A673 (cell line): ENCODE measurements around the gene NLRC5. TPM values are rescaled to one million over a fixed set of nuclear protein-coding genes. Genes with fewer than 3 reads are reported as not detected.
A peak's percentile ranks its signal among the peaks of the same experiment; 100 is the strongest.

ENCODE experiments used
- BruUV-seq: library from RNA; stranded (reverse); fragments of 400-500 nt; replicated peaks from 2 replicates; lab custom pipeline; 2021; lab: Mats Ljungman, UMichigan
- CTCF ChIA-PET: fragments of 300-600 bp; sonication (Branson Sonifier 250); formaldehyde crosslinking; loops from one replicate; lab custom pipeline; 2022; ENCODE audit warnings: antibody characterized with exemption; lab: Charles Lee
- POLR2A ChIA-PET: fragments of 300-600 bp; sonication (Branson Sonifier 250); formaldehyde crosslinking; loops from one replicate; lab custom pipeline; 2022; ENCODE audit warnings: antibody characterized with exemption; ENCODE audit not compliant: low non-redundant PET; lab: Charles Lee
- DNase-seq: peaks from one replicate; pipeline ENCODE4 v3.0.0-alpha.2; 2015; ENCODE audit warnings: low spot score
- H3K27ac ChIP-seq: fragments of 200-600 bp; sonication (generic); 2 replicates; pipeline ENCODE4 v1.5.1; 2016; ENCODE audit warnings: mixed run types, low read depth, mild to moderate bottlenecking, mixed read lengths, antibody characterized with exemption, low read length; ENCODE audit not compliant: poor library complexity, severe bottlenecking
- H3K27me3 ChIP-seq: fragments of 200-600 bp; sonication (generic); replicated peaks from 2 replicates; pipeline ENCODE4 v1.6.1; 2017; ENCODE audit warnings: mixed run types, low read depth, mild to moderate bottlenecking, mixed read lengths, antibody characterized with exemption, low read length; ENCODE audit not compliant: insufficient read depth, poor library complexity
- H3K36me3 ChIP-seq: fragments of 200-600 bp; sonication (generic); 2 replicates; pipeline ENCODE4 v1.6.1; 2016; ENCODE audit warnings: mixed run types, mild to moderate bottlenecking, mixed read lengths, antibody characterized with exemption, low read length; ENCODE audit not compliant: insufficient read depth, poor library complexity, severe bottlenecking
- H3K4me1 ChIP-seq: fragments of 200-600 bp; sonication (generic); 2 replicates; pipeline ENCODE4 v1.6.1; 2017; ENCODE audit warnings: mixed run types, mild to moderate bottlenecking, mixed read lengths, antibody characterized with exemption, low read length; ENCODE audit not compliant: insufficient read depth, poor library complexity, severe bottlenecking
- H3K4me3 ChIP-seq: fragments of 200-600 bp; sonication (generic); 2 replicates; pipeline ENCODE4 v1.5.1; 2016; ENCODE audit warnings: low read depth, mixed run types, mild to moderate bottlenecking, mixed read lengths, low read length; ENCODE audit not compliant: poor library complexity, severe bottlenecking
- H3K9me3 ChIP-seq: fragments of 200-600 bp; sonication (generic); 2 replicates; pipeline ENCODE4 v1.6.1; 2016; ENCODE audit warnings: mixed run types, low read depth, mild to moderate bottlenecking, mixed read lengths, antibody characterized with exemption, low read length; ENCODE audit not compliant: poor library complexity, severe bottlenecking
- EZH2 ChIP-seq: fragments of 200-600 bp; sonication (generic); IDR thresholded peaks from 2 replicates; pipeline ENCODE4 v1.6.1; 2017; ENCODE audit warnings: borderline replicate concordance, low read depth, mild to moderate bottlenecking, mixed read lengths, antibody characterized with exemption, low read length; ENCODE audit not compliant: poor library complexity, severe bottlenecking
- intact Hi-C: fragments of 100-400 bp; cut with micrococcal nuclease; formaldehyde crosslinking; loops from one replicate; pipeline ENCODE4 v1.10.0; 2022; ENCODE audit not compliant: unreplicated experiment
- total RNA-seq: library from RNA; stranded (reverse); gene quantifications from 2 replicates; pipeline ENCODE4 v1.2.3, GENCODE V29; 2021
- TF ChIP-seq, protein P1 (sequence below): fragments of 300-800, 200-600 bp; sonication (generic); conservative IDR thresholded peaks from 2 replicates; pipeline ENCODE4 v1.5.1; 2017; ENCODE audit warnings: low read depth, mild to moderate bottlenecking, antibody characterized with exemption, low read length, moderate library complexity, mixed read lengths

The NLRC5 gene
- total RNA-seq, 1 experiment from 2014 or later, result 13.1 TPM

DNA sequence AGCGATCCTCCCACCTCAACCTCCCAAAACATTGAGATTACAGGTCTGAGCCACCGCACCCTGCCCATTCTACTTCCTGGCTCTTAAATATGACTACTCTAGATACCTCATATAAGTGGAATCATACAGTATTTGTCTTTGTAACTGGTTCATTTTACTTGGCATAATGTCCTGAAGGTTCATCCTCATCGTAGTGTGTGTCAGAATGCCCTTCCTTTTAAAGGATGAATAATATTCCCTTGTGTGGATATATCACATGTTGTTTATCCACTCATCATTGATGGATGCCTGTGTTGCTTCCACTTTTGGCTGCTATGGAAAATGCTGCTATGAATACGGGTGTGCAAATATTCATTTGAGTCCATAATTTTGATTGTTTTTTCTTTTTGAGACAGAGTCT lies 33.3 kb upstream of the NLRC5 start:
- no peaks in the 10 kb centered on the region for H3K36me3 ChIP-seq
- no peak overlapping the region for H3K27ac ChIP-seq
- H3K9me3 ChIP-seq, result no peaks in the 10 kb centered on the region
- CTCF ChIA-PET, result no interaction called here
- H3K4me1 ChIP-seq, result no peaks in the 10 kb centered on the region
- POLR2A ChIA-PET, result no interaction called here
- TF ChIP-seq, protein P1, sequence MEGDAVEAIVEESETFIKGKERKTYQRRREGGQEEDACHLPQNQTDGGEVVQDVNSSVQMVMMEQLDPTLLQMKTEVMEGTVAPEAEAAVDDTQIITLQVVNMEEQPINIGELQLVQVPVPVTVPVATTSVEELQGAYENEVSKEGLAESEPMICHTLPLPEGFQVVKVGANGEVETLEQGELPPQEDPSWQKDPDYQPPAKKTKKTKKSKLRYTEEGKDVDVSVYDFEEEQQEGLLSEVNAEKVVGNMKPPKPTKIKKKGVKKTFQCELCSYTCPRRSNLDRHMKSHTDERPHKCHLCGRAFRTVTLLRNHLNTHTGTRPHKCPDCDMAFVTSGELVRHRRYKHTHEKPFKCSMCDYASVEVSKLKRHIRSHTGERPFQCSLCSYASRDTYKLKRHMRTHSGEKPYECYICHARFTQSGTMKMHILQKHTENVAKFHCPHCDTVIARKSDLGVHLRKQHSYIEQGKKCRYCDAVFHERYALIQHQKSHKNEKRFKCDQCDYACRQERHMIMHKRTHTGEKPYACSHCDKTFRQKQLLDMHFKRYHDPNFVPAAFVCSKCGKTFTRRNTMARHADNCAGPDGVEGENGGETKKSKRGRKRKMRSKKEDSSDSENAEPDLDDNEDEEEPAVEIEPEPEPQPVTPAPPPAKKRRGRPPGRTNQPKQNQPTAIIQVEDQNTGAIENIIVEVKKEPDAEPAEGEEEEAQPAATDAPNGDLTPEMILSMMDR, result no peak
- no peak for TF ChIP-seq EZH2
- no TSS peak for BruUV-seq
- H3K27me3 ChIP-seq, result no peaks in the 10 kb centered on the region
- DNase-seq, result no peak
- H3K4me3 ChIP-seq, result no peak overlapping the region
- intact Hi-C loops, result no loop called here

DNA sequence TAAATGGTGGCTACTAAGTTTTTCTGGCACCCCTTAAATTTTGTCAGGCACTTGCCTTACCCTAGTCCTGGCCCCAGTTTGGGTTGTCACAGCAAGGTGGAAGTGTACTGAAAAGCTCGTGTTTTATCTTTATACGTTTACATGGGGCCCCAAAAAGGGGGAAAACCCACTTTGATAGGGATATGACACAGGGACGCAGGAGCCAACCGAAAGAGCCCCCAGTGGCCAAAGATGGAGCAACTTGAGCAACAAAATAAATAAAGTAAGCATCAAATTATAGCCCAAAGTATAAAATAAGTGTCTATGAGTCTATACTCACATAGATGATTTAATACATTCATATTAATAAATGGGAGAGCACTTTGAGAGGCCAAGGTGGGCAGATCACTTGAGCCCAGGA lies 32.6 kb upstream of the NLRC5 start:
- TF ChIP-seq, protein P1, result 0 out of 2 replicates have a peak, but pooled peaks have one; percentile 24
- TF ChIP-seq EZH2, result no peak
- Histone ChIP-seq H3K27me3 (no peaks in the 10 kb centered on the region), H3K4me1 (no peaks in the 10 kb centered on the region), H3K36me3 (no peaks in the 10 kb centered on the region), H3K4me3 (no peak overlapping the region), H3K27ac (no peak overlapping the region), H3K9me3 (no peaks in the 10 kb centered on the region)
- no peak for DNase-seq
- CTCF ChIA-PET, result no interaction called here
- BruUV-seq, result no TSS peak
- intact Hi-C loops, result no loop called here
- POLR2A ChIA-PET, result no interaction called here

DNA sequence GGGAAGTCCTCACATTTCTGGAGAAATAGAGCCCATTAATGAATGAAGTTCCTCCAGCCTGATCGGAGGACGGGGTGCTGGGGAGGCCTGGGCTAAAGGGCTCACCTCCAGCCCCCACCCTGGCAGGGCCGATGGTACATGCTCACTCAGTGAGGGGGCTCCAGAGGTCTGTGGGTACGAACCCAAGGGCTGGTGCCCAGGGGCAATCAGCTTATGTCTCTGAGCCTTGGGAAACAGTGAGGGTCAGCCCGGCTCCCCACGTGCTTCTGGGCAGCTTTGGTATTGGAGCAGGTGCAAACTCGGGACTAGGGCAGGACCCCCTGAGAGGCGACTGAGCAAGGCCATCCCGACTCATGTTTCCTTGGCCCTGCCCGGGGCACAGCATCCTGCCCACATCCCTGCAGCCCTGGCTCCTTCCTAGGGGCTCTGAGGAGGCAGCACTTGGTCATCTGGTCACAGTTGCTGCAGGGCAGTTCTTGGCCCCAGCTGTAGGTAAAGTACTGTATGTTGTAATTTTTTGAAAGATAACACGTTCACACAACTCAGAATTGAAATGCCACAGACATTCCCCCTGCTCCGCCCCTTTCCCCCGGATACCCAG lies 28.6 kb upstream of the NLRC5 start:
- TF ChIP-seq EZH2, result no peak
- TF ChIP-seq, protein P1, result no peak
- BruUV-seq, result no TSS peak
- Histone ChIP-seq H3K9me3 (no peaks in the 10 kb centered on the region), H3K36me3 (no peaks in the 10 kb centered on the region), H3K27ac (no peak overlapping the region), H3K27me3 (no peaks in the 10 kb centered on the region), H3K4me3 (no peak overlapping the region), H3K4me1 (peaks cover under 1% of the 10 kb centered on the region)
- ChIA-PET POLR2A (no interaction called here), CTCF (no interaction called here)
- DNase-seq, result no peak
- intact Hi-C loops, result loop anchor here (5.0 kb wide), 1 partner anchor 107 kb away; no protein-coding TSS in a partner anchor
